Epithelial cell of esophagus (primary cell): Measurements from ENCODE around the gene CDYL.
A peak's percentile ranks its signal among the peaks of the same experiment; 100 is the strongest.

Experiments
- DNase-seq: peaks from one replicate; pipeline ENCODE4 v3.0.0; 2010; ENCODE audit warnings: low read depth
- H3K4me3 ChIP-seq: 2 replicates; pipeline ENCODE4 v1.5.1; 2011; ENCODE audit warnings: mild to moderate bottlenecking, low read length, control low read depth
- TF ChIP-seq, protein P1 (sequence below): IDR thresholded peaks from 2 replicates; pipeline ENCODE4 v1.5.1; 2011; ENCODE audit warnings: low read depth, mild to moderate bottlenecking, low read length, control low read depth, inconsistent platforms; ENCODE audit not compliant: insufficient read depth; ENCODE audit errors: missing control alignments

The CDYL gene

DNA sequence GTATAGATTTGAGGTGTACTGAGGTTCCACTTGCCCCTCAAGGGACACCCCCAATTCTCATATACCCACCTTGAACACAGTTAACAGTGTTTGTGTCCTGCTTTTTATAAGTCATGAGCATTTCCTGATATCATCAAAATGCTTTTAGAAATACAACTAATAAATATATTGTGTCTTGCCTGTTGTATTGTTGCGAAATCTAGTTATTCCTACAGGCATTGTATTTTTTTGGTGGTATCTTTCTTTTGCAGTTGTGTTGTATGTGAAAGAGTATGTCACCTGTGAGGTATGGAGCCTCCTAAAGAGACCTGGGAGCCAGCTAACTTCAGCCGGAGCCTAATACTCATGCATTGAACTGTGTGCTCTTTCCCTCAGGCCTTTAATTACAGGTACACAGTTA lies 40.7 kb downstream of the CDYL start:
- no peak for DNase-seq
- H3K4me3 ChIP-seq, result no peak overlapping the region
- TF ChIP-seq, protein P1, sequence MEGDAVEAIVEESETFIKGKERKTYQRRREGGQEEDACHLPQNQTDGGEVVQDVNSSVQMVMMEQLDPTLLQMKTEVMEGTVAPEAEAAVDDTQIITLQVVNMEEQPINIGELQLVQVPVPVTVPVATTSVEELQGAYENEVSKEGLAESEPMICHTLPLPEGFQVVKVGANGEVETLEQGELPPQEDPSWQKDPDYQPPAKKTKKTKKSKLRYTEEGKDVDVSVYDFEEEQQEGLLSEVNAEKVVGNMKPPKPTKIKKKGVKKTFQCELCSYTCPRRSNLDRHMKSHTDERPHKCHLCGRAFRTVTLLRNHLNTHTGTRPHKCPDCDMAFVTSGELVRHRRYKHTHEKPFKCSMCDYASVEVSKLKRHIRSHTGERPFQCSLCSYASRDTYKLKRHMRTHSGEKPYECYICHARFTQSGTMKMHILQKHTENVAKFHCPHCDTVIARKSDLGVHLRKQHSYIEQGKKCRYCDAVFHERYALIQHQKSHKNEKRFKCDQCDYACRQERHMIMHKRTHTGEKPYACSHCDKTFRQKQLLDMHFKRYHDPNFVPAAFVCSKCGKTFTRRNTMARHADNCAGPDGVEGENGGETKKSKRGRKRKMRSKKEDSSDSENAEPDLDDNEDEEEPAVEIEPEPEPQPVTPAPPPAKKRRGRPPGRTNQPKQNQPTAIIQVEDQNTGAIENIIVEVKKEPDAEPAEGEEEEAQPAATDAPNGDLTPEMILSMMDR, result no peak

DNA sequence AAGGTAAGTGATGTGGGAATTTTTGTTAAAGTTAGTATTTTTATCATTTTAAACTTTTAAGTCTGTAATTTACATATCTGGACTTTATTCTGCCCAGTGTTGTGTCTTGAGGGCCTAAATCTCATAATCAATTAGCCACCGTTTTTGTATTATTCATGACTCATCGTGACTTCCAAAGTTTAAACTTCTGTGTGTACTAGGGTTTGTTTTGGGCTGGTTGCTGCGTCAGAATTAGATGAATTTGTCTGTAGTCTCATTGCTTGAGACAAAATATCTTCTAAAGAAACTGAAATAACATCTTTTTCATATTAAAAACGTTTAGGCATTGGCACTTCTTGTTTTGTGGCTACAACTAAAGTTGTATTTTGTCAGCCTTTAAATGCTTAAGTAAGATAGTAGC lies 41.3 kb downstream of the CDYL start:
- DNase-seq, result no peak
- H3K4me3 ChIP-seq, result no peak overlapping the region
- TF ChIP-seq, protein P1, result no peak

DNA sequence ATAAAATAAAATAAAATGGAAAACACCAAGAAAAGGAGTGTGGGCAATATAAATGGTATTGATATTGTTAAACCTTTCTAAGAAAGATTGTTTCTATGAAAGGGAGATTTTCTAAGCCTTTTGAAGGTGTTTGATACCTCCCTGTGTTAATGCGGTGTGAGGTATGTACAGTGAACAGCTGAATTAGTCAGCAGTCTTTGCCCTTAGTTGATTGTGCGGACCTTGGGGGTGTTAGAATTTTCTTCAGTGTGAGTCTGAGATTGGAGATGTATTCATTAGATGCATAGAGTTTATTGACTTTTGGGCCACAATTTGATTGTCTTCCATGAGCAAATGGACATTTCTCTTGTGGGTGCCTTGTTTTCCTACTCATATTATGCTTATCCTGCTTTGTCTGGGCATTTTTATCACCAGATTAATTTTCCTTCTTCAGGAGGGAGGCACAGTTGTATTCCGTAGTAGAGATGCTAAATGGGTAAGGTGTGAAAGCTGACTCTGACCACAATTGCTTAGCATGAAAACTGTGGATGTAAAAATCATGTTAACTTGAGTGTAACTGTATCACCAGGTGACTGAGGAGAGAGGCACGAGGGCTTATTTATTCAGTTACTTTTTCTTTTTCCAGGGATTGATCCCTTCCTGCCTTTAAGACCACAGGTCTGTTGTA lies 42.2 kb downstream of the CDYL start:
- DNase-seq, result no peak
- TF ChIP-seq, protein P1, result no peak
- no peak overlapping the region for H3K4me3 ChIP-seq

DNA sequence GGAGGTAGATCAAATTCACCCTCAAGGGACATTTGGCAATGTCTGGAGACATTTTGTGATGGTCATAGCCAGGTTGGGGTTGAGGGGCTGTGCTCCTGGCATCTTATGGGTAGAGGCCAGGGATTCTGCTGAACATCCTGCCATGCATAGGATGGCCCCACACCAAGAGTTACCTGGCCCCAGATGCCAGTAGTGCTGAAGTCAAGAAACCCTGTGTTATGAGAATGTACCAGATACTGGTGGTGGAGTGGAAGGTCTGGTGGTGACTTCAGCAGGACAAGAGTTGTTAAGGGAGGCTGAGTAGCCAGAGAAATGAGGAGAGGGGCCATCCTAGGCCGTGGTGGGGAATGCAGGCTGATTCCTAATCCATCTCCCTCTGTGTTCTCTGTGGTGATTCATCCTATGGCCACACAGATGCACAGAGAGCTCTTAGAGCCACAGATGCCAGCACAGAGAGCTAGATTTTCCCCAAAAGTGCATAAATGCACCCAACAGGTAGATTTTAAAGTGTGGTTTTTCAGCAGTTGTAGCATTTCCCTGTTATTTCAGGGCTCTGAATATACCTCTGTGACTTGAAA lies 43.6 kb downstream of the CDYL start:
- DNase-seq, result peak; percentile 22
- no peak overlapping the region for H3K4me3 ChIP-seq
- TF ChIP-seq, protein P1, result no peak

DNA sequence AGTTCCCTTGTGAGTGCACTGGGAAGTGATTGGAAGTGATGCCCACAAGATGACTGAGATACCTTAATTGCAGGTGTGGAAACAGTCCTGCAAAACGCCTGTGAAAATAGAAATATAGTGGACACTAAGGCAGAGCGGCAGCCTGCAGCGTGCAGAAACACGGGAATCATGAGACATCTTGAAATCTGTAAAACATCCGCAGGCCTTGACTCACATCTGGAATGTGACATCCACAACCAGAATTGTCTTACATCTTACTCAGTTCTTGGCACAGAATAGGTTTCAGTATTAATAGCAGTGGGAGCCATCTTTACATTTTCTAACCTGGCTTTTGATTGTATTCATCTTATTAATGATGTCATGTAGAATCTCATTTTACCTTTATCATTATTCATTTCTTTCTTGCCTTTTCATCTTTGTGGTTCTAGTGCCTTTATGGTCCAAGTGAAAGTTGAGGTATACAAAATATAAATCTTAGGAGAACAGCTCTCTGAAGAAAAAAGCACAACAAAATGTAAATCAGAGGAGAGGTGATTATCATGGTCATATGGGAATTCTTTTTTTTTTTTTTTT lies 44.6 kb downstream of the CDYL start:
- DNase-seq, result no peak

DNA sequence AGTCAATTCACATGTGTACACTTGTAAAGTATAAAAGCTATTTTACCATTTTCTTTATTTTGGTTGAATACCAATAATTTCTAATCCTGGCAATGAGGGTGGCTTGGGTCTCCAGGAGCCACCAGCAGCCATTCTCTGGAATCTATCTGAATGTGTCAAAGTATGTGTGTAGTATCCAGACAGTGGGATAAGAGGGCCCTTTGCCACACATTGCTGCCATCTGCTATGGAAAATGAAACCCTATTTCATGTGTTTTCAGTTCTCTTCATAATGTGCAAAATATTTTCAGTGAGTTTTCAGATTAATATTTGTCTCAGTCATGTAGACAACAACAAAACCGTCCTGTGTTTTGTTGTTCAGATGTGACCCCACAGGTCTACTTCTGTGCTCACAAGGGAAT lies 46.3 kb downstream of the CDYL start:
- no peak overlapping the region for H3K4me3 ChIP-seq
- TF ChIP-seq, protein P1, result no peak
- DNase-seq, result no peak

More for the DNA sequence above, 44.6 kb downstream of the CDYL start:
- H3K4me3 ChIP-seq, result no peak overlapping the region
- TF ChIP-seq, protein P1, result no peak
